Measurements from ENCODE around the gene CADM4.

Gene CADM4

GRCh38 chr19:43578787-43579186 lies 60.9 kb downstream of the CADM4 start:
- DNase-seq, result no peak

- no peak for DNase-seq
Measured at GRCh38 chr19:43575955-43576878, 63.4 kb downstream of the CADM4 start.

- DNase-seq, result peak; percentile 94
Measured at GRCh38 chr19:43575156-43575950, 64.3 kb downstream of the CADM4 start, which contains the start of the genes PINLYP and XRCC1. PINLYP (plus strand) TSS chr19:43575801; CDS start chr19:43577192, 1,391 bp downstream. XRCC1 (minus strand) TSS chr19:43575527; CDS start chr19:43575458, 69 bp downstream.

GRCh38 chr19:43574424-43575155 lies 65.1 kb downstream of the CADM4 start:
- DNase-seq, result no peak
